HCT116 (cell line): ENCODE results near the gene PRKCZ.

Source experiments
- CEBPB ChIP-seq: IDR thresholded peaks from 2 replicates; pipeline ENCODE4 v1.6.1; 2012; ENCODE audit warnings: low read depth
- CTCF ChIP-seq, 3 experiments: fragments of 200-600 bp in 1 of 3; sonication (generic) in 1 of 3; IDR thresholded peaks in 2 of 3; conservative IDR thresholded peaks in 1 of 3; 2 replicates each; pipeline ENCODE4 v1.5.1; 2012 to 2017; ENCODE audit warnings: low read depth in 2 of 3, low read length in 2 of 3, antibody characterized with exemption in 1 of 3, borderline replicate concordance in 1 of 3, control low read depth in 1 of 3, mild to moderate bottlenecking in 1 of 3, mixed read lengths in 1 of 3, mixed run types in 1 of 3, moderate library complexity in 1 of 3; ENCODE audit not compliant: insufficient read depth in 1 of 3
- EGR1 ChIP-seq: IDR thresholded peaks from 2 replicates; pipeline ENCODE4 v1.6.1; 2012; ENCODE audit warnings: low read depth
- EZH2 ChIP-seq: fragments of 200-600 bp; sonication (generic); IDR thresholded peaks from 2 replicates; pipeline ENCODE4 v1.6.1; 2017; ENCODE audit warnings: antibody characterized with exemption, mixed run types
- FOSL1 ChIP-seq: IDR thresholded peaks from 2 replicates; pipeline ENCODE4 v1.6.1; 2012; ENCODE audit warnings: low read depth
- MAX ChIP-seq: IDR thresholded peaks from 2 replicates; pipeline ENCODE4 v1.6.1; 2012
- POLR2A ChIP-seq: IDR thresholded peaks from 2 replicates; pipeline ENCODE4 v1.7.0; 2011; ENCODE audit warnings: borderline replicate concordance; ENCODE audit not compliant: insufficient read depth, insufficient read length; ENCODE audit errors: extremely low read depth
- POLR2AphosphoS5 ChIP-seq: IDR thresholded peaks from 2 replicates; pipeline ENCODE4 v1.6.1; 2011; ENCODE audit warnings: mild to moderate bottlenecking, low read depth, low read length, moderate library complexity
- REST ChIP-seq: IDR thresholded peaks from 2 replicates; pipeline ENCODE4 v1.6.1; 2012; ENCODE audit warnings: low read depth
- SP1 ChIP-seq: IDR thresholded peaks from 2 replicates; pipeline ENCODE4 v1.6.1; 2012; ENCODE audit warnings: low read depth
- YY1 ChIP-seq: IDR thresholded peaks from 2 replicates; pipeline ENCODE4 v1.6.1; 2011; ENCODE audit warnings: low read length, low read depth, moderate library complexity, mild to moderate bottlenecking; ENCODE audit not compliant: insufficient replicate concordance; ENCODE audit errors: extremely low read depth
- ZBTB33 ChIP-seq: IDR thresholded peaks from 2 replicates; pipeline ENCODE4 v1.6.1; 2011; ENCODE audit warnings: mild to moderate bottlenecking, low read length, moderate library complexity; ENCODE audit not compliant: insufficient replicate concordance; ENCODE audit errors: extremely low read depth
- ZFX ChIP-seq: fragments of 450-650 bp; IDR thresholded peaks from 2 replicates; pipeline ENCODE4 v1.6.1; 2017
- ZNF274 ChIP-seq: fragments of 200-500 bp; sonication (Bioruptor generic); IDR thresholded peaks from 2 replicates; pipeline ENCODE4 v1.6.1; 2014; ENCODE audit warnings: mild to moderate bottlenecking, low read depth, low read length, inconsistent platforms

- no peak for TF ChIP-seq CTCF (IDR thresholded peaks at IDR 0.05 in 2 of 3, conservative IDR thresholded peaks at IDR 0.05 in 1 of 3; ENCODE audit: borderline replicate concordance in 1 of 3, insufficient read depth in 1 of 3, low read depth in 2 of 3, low read length in 2 of 3)
- TF ChIP-seq ZBTB33, result no peak
- no peak for TF ChIP-seq EZH2
- TF ChIP-seq CEBPB, result no peak
- TF ChIP-seq POLR2AphosphoS5, result no peak
- TF ChIP-seq ZNF274, result no peak
- no peak for TF ChIP-seq EGR1
- no peak for TF ChIP-seq YY1
- no peak for TF ChIP-seq SP1
- TF ChIP-seq POLR2A, result no peak
- no peak for TF ChIP-seq FOSL1
- TF ChIP-seq ZFX, result no peak
- TF ChIP-seq REST, result no peak
- TF ChIP-seq MAX, result no peak
Measured at GRCh38 chr1:2166695-2167094, 116.5 kb downstream of the PRKCZ start.
